GM18873 (cell line): Measurements from ENCODE around the gene DDX24.
"Not testable (repeated sequence)": the region's sequence is repeated elsewhere in the genome, so short reads cannot be mapped to it uniquely, and the experiment has no call there.

Source experiments
- ATAC-seq: cut with Tn5 transposase; IDR thresholded peaks from one replicate; pipeline ENCODE4 v1.9.1; 2021; ENCODE audit warnings: mild to moderate bottlenecking, moderate library complexity, moderate number of reproducible peaks; ENCODE audit not compliant: unreplicated experiment, low FRiP score

DDX24 gene

DNA sequence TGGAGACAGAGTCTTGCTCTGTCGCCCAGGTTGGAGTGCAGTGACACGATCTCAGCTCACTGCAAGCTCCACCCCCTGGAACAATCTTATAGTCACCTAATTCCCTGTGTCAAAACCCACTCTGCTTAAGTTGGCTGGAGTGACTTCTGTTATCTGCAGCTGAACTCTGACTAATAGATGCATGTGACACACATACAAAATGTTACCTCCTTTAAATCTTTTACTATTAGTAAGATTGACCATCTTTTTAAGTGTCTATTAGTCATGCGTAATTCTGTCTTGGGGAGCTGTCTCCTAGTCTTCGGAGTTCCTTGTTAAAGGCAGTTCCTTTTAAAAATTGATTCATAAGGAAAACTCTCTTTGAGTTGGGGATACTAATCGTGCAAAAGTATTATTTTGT, 7.5 kb upstream of the DDX24 start:
- no peak for ATAC-seq

DNA sequence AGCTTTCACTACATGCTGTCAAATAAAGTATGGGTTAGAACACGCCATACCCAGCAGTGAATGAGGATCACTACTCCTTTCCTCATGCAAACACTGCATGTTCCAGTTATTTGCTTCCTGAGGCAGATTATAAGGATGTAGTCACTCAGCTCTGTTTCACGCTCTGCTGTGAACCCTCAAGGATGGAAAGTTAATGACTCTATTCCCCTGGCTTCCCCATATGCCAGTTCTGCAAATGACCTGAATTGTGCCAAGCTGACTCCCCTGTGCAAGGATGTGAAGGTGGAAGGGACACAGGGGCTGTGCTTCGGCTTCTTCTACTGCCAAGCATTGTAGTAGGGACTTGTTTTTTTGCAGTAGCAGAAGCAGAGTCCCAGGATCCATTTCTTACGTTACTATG, 6.9 kb upstream of the DDX24 start:
- ATAC-seq = no peak

DNA sequence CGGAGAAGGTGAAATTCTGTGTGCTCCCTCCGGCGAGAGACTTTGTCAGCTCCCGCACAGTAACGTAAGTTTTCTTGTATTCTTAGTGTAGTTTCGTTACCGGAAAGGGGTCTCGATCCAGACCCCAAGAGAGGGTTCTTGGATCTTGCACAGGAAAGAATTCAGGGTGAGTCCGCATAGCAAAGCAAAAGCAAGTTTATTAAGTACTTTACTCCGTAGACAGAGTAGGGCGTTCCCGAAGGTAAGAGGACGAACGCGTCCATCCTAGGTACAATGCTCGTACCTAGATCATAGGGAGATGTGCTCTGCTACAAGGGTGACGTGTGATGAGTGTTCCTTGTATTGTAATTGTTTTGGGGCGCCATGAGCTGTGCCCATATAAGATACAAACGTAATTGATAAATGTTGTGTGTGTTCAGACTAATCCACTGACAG, 401 bp upstream of the DDX24 start:
- ATAC-seq = peak; percentile 22

DNA sequence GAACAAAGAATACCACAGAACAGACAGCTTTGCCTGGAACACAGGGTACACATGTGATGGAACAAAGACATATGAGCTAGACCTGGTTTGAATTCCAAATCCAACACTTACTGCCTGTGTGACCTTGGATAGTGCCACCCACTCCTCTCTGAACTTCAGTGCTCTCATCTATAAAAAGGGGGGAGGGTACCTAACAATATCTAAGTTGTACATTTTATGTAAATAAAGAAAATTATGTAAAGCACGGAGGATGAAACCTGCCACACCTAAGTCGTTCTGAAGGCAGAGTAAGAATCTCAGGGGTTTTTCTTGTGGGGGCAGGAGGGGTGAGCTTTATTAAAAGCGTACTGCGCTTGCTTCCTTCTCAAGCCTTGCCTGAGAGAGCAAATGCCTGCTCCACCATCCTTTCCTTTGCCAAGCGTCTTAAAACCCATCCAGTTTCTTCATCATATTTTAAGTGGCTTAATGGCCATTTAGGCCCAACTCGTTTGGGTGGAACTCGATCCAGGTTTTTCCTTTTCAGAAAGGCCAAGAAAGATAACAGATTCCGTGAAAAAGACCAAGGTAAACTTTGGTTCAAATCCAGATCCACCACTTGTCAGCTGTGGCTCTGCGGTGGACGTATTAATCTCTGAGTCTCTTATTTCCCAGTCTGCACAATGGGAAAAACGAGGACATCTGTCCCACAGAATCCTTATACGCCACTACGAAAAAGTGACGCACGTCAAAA, 946 bp downstream of the DDX24 start:
- no peak for ATAC-seq

DNA sequence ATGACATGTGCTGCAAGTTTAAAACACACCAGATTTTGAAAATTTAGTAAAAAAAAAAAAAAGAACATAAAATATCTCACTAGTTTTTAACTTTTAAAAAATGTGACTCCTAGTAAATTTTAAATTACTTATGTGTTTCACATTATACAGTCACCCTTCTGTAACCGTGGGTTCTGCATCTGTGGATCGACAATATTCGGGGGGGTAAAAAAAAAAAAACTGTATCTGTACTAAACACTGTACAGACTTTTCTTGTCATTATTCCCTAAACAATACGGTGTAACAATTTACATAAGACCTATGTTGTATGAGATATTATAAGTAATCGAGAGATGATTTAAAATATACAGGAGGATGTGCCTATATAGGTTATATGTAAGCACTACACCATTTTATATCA, 3.2 kb downstream of the DDX24 start:
- ATAC-seq = no peak

DNA sequence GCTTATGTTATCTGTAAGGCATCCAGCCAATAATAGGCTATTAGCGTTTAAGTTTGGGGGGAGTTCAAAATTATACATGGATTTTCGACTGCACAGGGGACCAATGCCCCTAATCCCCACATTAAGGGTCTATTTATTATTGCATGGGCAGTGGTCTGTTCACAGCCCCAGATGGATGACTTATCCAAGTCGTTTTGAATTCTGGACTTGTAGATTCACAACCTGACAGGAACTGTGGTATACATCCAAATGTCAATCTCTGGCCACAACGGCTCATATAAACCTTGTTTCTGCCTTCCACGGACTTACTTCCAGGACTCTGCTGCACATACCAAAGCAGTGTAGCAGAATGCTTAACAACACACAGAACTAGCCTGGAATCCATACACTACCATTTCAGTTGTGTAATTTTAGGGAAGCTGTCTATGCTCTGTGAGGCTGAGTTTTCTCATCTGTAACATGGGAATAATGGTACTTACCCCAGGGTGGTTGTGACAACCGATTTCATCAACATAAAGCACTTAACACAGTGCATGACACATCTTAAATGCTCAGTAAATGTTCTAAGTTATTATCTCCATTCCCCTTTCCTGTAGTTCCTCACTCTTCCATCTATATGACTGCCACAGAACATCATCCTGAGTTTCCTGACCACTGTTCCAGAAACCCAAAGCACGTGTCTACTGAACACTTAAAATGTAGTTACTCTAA, 3.7 kb downstream of the DDX24 start:
- ATAC-seq = no peak

DNA sequence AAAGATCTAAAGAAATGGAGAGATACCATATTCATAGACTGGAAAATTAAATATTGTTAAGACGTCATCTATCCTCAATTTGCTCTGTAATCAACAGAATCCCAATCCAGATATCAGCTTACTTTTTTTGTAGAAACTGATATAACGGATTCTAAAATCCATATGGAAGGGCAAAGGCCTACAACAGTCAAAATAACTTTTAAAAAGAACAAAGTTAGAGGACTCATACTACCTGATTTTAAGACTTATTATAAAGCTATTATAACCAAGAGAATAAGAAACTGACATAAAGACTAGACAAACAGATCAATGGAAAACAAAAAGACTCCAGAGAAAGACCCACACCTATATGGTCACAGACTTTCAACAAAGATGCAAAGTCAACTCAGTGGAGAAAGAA, 6.0 kb downstream of the DDX24 start:
- ATAC-seq = no peak

DNA sequence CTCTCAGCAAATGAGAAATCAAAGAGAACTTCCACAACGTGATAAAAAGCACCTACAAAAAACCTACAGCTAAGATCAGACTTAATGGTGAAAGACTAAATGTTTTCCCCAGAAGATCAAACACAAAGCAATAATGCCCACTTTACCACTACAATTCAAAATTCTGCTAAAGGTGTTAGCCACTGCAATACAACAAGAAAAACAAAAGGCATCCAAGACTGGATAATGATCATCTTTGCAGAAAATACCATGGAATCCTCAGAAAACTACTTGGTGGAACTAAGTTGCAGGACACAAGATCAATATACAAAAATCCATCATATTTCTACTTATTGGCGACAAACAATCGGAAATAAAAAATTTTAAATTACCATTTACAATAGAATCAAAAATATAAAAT, 6.5 kb downstream of the DDX24 start:
- ATAC-seq = no peak

DNA sequence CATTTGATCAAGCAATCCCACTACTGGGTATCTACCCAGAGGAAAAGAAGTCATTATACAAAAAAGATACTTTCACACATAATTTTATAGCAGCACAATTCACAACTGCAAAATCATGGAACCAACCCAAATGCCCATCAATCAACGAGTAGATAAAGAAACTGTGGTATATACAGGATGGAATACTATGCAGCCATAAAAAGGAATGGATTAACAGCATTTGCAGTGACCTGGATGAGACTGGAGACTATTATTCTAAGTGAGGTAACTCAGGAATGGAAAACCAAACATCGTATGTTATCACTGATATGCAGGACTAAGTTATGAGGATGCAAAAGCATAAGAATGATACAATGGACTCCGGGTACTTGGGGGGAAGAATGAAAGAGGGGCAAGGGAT, 8.9 kb downstream of the DDX24 start:
- ATAC-seq = not testable (repeated sequence)

DNA sequence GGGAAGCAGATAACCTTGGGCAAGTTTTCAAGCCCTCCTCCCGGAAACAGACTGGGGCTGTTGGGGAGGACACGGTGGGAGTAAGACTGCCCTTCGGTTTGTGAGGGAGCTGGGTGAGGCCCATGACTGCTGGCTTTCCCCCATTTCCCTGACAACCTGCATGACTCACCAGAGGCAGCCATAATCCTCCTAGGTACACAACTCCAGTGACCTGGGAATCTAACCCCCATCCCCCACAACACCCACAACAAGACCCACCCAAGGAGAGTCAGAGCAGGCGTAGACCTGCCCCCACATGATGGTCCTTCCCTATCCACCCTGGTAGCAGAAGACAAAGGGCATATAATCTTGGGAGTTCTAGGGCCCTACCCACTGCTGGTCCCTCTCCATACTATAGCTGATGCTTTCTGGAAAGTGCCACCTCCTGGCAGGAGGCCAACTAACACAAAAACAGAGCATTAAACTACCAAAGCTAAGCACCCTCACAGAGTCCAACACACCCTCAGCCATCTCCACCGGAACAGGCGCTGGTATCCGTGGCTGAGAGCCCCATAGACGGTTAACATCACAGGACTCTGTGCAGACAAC, 14.8 kb downstream of the DDX24 start:
- ATAC-seq = no peak

DNA sequence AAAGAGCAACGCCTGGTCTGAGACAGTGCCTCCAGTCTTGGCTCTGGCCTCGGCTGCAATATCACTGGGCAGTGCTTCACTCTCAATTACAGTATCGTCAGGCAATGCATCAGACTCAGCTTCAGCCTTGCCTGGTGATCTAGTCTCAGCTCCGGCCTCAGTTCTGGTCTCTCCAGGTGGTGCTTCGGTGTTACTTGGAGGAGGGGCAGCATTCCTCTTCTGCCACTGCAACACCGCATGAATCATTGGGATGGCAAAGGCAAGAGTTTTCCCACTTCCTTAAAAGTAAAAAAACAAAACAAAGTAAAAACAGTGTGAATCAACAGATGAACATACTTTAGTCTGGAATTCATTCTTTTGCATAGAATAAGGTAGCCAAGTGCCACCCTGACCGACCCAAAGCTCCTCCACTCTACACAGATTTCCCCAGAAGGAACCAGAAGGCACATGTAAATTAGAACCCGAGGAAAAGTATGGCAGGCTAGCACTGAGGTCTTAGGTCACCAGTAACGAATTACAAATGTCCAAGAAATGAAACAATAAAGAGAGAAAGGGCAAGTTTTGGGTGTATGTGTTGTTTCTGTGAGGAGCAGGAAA, 18.6 kb downstream of the DDX24 start:
- no peak for ATAC-seq

DNA sequence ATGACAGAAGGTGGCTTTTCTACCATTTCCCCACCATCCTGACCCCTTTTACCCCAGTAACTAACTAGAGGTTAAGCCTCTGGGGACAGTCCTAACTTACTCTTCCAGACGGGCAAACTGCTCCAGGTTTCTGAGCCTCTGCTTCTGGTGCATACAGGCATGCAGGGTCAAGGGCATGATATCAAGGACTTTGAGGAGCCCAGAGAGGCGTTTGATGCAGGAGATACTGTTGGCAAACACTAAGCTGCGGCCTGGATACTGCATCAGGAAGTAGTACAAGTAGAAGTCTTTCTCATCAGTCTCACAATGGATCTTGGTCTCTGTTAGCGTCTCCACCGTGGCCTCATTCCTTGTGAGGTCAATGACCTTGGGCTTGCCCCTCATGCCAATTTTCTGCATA, 21.0 kb downstream of the DDX24 start:
- no peak for ATAC-seq

DNA sequence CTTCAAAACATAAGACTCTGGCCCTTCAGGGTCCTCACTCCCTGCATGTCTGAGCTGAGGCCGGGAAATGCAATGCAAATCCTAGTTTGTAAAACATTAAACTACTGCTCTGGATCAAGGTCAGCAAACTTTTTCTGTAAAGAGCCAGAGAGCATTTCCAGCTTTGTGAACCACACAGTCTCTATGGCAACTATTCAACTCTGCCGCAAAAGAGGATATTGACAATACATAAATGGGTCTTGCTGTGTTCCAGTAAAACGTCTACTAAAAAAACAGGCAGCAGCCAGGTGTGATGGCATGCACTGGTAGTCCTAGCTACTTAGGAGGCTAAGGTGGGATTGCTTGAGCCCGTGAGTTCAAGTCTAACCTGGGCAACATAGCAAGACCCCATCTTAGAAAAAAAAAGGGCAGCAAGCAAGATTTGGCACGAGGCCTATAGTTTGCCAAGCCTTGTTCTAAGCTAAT, 22.3 kb downstream of the DDX24 start:
- no peak for ATAC-seq

DNA sequence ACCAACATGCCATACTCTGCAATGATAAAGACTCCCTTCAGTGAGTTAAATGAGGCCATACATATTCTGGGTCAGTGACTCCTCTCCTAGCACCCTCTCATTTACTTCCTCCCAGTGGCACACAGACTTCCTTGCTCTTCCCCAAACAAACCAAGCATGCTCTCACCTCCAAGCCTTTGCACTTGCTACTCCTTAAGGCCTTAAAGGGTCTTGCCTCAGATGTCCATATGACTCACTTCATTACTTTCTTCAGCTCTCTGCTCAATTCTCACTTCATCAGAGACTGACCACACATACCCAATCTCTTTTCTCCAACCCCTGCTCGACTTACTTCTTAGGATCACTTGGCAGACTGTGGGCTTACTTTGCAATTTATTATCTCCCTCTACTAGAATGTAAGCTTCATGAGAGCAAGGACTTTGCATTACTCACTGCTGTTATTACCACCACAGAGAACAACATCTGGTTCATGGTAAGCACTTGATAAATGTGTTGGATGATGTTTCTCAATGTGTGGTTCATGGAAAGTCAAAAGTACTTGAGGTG, 22.8 kb downstream of the DDX24 start:
- ATAC-seq = no peak

DNA sequence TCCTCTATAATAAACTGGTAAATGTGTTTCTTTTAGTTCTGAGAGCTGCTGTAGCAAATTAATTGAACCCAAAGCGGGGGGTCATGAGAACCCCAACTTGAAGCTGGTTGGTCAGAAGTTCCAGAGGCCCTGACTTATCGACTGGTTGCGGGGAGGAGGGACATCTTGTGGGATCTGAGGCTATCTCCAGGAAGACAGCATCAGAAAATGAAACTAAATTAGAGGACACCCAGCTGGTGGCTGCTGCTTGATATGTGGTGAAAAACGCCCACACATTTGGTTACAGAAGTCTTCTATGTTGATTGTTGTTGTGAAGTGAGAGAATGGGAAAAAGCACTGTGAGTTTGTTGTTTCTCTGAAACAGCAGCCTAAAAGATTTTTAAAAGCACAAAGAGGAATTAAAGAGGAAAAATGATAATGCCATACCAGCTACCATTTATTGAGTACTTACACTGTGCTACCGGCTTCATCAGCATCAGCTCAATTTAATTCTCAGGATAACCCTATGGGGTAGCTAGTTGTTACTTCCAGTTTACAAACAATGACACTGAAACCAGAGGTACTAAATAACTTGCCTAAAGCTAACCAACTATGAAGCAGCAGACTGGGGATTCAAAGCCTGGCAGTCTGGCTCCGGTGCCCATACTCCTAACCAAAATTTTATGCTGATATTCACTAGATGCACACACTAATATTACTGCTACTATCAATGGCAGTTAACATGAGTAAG, 24.3 kb downstream of the DDX24 start:
- ATAC-seq = peak; percentile 59

DNA sequence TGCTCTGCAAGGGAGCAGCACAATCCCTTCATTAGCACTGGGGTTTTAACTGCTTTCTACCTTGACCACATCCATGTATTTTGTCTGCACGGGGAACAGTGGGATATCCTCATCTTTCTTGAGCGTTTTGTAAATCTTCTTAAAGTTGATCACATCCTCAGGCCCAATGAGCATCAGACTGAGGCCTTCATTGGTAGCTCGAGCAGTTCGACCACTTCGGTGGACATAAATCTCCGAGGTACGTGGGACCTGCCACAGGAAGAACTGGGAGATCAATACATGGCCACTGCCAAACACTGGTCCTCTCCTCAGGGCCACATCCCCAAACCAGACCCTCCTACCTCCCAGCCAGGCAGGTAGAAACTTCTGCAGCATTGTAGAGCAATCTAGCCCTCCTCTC, 26.1 kb downstream of the DDX24 start:
- ATAC-seq = no peak

DNA sequence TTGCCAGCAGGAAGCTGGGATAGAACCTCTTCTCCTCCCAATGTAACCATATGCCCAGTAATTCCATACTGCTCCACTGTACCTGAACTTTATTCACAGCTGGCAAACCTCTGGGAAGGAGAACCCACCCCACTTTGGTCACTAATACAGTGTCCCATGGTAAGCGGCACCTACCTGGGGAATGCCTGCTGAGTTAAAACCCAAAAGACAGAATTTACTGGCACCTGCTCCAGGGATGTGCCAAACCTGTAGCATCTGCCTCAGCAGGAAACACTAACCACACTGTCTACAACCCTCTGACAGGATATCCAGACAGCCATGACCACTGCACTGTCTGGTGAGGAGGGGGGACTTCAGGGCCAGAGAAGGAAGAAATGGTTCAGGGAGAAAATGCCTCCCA, 26.6 kb downstream of the DDX24 start:
- no peak for ATAC-seq

DNA sequence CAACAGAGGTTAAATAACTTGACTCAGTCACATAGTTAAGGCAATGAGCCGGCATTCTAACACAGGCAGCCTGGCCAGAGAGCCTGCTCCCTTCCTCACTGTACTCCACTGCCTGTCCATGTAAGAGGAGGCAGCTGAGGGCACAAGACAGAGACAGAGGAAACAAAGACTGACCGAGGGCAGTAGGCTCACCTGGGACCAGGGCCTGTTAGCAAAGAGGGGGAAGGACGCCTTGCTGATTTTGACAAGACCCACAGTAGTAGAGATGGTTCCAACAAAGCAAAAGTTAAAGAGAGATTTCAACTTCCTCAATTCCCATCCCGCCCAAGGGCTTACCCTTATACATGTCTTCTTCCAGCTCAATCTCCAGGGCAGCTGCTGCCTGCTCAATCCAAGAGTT, 28.3 kb downstream of the DDX24 start:
- ATAC-seq = no peak

DNA sequence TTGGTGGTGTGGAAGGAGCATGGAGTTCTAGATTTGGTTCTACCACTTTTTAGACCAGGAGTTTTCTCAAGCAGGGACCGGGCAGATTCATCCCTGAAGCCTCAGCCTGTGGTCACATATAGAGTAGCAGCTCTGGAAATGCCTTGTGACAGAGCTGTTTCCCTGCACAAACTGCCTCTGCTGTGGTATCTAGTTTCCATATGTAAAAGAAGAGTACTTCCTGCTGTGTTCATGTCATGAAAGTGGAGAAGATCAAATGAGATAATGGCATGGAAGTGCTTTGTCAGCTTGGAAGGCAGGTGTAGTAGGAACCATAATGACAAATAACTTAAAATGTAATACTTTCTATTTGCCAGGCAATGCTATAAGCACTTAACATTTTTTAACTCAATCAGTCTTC, 28.8 kb downstream of the DDX24 start:
- ATAC-seq = no peak

DNA sequence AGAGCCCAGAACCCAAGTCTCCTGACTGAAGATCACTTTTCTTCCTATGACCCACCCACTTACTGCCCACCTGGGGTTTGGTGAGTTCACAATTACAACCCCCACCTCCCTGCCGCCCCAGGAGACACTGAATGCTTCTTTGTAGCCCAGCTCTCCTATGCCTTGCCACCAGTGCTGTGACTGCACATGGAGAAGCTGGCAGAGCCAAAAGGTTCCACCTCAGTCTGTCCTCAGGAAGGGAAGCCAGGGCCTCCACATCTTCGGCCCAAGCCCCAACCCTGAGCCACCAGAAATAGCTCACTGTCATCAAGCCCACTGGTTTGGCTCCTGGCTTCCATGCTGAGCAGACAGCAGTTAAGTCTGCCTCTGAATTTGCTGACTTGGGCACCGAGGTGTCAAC, 29.2 kb downstream of the DDX24 start:
- ATAC-seq = no peak
